GM21447 (cell line): Measurements from ENCODE around the gene STPG1.

ENCODE experiments used
- ATAC-seq: cut with Tn5 transposase; IDR thresholded peaks from one replicate; pipeline ENCODE4 v1.9.1; 2021; ENCODE audit not compliant: unreplicated experiment

Gene STPG1

DNA sequence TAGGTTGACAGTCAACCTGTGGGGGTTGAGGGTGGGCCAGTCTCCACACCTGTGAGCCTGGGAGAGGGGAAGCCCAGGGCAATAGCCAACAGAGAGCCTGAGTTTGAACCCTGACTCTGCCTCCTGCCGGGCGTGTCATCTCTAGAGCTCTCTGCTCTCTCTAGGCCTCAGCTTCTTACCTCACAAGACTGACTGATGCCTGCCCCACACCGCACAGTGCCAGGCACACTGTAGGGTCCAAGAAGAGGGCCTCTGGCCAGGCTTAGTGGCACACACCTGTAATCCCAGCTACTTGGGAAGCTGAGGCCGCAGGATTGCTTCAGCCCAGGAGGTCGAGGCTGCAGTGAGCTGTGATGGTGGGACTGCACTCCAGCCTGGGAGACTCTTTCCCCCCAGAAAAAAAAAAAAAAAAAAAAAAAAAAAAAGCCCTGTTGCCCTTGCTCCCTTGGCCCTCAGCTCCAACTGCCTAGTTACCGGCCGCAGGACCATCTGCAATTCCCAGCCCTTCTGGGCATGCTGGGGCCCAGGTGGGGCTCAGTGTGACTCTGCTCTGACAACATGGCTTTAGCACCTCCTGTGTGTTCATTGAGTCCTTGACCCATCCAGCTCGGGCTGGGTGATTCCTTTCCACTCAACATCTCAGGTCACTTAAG, 69.4 kb downstream of the STPG1 start:
- no peak for ATAC-seq

DNA sequence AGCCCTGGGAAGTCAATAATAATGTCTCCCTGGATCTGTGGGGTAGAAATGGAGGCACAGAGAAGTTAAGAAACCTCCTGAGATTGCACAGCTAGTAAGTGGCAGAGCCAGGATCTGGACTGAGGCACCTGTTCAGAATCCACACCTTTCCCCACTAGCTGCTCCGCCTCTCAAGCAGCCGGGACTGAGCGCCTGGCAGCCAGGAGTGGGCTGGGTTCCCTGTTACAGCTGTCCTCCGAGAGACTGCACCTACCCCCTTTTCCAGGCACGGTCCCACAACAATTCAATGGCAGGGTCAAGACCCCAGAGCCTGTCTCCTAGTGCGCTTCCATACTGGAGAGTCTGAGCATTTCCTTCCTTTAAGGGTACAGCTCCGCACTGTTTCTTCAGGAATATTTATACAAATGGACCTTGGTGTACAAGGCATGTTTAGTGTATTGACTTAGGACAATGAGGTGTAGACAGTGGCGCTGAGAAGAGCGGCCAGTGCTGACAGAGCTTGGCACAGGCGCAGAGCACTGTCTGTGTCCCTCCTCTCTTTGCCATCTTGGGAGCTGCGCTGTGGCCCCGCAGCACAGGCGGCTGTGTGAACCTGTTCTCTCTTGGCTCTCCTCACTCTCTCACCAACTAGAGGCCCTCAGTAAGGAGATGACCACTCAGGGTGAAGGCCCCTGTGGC, 70.0 kb downstream of the STPG1 start:
- no peak for ATAC-seq

DNA sequence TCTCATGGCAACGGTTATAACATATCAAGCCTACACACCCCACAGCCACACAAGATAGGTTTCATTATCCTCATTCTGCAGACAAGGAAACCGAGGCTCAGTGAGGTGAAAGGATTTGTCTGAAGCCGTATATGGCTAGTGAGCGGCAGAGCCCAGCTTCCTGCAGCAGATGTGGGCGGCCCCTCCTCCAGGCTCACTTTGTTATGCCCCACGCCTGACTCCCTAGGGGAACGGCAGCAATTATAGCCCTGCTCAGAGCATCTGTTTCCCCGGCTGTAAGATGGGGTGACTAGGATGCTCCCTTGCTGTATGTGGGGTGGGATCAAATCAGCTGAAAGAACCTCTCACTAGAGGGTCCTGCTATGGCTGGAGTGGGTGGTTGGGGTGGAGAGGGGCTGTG, 72.3 kb downstream of the STPG1 start:
- no peak for ATAC-seq

DNA sequence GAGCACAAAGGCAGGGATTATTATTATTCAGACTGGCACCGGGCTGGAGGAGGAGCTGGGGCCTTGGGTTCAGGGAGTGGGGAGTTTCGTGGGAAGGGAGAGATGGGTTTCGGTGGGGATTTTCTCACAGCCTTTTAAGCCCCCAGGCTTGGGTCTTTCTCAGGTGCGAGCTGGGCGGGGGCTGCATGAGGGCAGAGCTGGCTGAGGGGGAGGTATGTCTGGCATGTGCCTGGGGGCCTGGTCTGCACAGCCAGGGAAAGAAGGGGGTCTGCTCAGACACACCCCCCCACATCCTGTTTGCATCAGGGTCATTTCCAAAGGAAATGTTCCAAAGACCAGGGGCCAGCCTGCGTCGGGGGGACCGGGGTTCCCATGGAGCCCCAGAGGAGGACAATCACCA, 72.8 kb downstream of the STPG1 start:
- ATAC-seq, result no peak

DNA sequence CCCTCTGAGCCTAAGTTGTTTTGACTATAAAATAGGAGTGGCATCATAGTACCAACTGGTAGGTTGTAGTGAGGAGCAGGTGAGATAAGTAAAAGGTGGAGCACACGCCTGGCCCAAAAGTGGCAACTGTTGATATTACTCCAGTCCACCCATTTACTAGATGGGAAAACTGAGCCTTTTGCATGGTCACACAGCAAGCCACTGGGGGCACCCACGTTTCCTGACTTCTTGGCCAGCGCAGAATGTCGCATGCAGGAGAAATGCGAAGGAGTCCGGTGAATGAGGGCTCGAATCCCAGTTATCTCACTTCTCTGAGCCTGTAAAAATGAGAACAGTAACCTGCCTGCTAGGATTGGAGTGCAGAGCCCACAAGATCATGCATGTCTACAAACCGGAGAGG, 73.6 kb downstream of the STPG1 start:
- ATAC-seq, result no peak

DNA sequence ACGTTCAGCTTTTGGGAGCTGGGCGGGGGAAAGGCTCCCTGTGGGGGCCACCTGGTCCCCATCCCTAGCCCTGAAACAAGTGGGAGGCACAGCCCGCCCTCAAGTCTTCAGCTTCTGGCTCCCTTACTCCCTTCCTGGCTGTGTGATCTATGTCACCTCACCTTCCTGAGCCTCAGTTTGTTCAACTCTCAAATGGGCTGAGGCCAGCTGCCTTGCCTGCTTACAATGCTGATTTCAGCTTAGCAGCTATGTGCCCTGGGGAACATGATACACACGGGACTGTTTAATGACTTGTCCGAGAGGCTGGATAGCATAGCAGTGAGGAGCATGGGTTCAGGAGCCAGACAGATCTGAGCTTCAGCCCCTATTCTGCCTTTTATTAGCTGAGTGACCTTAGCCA, 75.1 kb downstream of the STPG1 start:
- no peak for ATAC-seq

DNA sequence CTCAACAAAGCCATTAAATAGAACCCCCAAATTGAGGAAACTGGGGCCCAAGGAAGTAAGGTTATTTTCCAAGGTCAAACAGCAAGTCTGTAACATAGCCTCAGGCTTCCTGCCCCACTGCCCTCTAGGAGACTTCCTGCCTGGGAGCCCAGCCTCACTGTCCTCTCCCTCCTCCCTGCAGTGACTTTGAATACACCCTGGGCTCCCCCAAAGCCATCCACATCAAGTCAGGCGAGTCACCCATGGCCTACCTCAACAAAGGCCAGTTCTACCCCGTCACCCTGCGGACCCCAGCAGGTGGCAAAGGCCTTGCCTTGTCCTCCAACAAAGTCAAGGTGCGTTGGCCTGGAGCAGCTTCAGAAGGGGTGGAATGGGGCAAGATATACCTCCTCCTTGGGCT, 76.1 kb downstream of the STPG1 start:
- ATAC-seq, result no peak

DNA sequence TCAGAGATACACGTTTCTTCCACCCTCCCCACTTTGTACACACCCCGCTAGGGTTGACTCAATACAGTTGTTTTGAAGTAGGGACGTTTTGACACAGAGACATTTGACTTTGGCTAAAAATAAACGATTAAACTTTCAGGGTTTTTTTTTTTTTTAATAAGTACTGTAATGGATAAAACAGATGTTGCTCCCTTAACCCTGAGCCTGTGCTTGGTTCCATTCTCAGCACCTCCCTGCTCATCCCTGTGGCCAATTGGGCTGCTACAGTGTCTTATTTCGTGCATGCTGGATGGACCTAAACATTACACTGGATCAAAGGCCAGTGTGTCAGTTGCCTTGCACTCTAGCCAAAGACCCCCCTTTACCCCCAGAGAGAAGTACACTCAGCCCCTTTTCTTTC, 77.5 kb downstream of the STPG1 start:
- ATAC-seq, result no peak

DNA sequence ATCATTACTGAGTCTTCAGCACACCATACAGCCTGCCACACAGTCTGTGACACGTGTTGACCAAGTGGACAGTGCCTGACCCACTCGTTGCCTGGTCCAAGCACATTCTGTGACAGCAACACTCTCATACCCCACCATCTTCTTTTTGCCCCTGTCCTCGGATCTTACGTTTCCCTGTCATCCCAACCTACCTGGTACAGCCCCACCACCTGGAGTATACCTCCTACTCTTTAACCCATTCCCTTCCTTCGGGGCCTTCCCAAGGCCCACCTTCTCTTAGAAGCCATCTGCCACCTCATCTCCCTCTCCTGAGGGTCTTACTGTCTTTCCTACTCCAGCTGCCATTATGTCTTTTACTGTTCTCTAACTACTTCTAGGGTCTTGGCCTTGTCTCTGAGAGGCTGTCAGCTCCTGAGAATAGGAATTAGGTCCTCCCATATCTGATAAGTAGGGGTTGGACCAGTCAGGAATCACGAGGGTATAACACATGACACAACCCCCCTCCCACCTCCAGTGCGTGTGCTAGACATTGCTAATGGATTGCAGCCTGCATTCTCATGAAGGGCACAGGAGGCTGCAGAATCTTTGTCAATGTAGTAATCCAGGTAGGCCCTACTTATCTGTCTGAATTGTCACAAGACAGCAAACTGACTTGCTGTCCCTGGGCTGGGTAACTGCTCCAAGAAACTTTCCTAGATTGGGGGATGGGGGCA, 81.5 kb downstream of the STPG1 start:
- no peak for ATAC-seq

DNA sequence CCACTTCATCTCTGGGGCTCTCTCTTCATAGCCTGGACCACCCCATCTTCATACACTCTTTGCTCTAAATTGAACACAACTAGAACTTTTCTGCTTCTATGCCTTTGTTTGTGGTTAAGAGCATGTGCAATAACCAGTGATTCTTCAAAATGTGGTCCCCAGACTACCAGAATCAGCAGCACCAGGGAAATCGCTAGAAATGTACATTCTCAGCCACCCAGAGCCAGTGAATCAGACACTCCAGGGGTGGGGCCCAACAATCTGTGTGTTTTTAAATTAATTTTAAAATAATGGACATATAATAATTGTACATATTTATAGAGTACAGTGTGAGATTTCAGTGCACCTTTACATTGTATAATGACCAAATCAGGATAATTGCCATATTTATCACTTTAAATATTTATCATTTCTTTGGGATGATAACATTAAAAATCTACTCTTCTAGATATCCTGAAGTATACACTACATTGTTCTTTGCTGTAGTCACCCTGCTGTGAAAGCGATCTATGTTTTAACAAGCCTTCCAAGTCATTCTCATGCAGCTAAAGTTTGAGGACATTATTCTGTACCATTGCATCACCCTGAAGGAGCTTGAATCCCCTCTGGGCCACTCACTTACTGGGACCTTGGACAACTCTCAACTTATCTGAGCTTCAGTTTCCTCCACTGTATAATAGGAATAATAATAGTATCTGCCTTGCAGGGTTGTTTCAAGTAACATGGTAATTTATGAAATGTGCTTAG, 83.6 kb downstream of the STPG1 start:
- no peak for ATAC-seq

DNA sequence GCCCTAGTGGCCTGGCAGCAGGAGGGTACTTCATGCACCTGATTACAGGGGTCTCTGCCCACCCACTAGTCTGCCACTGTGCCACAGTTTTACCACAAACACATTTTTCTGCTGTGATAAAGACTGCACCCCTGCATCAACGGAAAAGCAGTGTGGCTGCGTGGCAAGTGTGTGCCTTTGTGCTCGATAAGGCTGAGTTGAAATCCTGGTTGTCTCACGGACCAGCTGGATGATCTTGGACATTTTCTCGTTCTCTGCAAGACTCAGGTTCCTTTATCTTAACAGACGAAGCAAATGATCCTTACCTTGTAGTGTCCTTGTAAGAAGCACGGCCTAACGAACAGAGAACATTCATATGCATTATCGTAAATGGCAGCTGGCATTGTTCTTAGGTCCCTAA, 84.3 kb downstream of the STPG1 start:
- no peak for ATAC-seq

DNA sequence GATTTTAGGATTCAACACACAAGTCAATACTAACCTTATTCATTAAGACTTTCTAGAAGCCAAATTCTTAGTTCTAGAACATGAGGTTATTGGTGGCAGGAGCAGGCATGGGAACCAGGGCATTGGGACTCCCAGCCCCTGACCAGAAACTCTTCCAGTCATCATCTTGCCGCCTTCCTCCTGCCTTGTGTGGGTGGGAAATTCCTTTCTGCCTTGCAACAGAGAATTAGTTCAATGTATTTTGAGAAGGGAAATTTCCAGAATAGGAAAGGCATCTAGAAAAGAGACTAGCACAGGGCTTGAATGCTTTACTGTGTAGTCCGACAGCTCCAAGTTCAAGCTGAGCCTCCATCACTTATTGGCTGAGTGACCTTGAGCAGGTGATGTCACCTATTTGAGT, 85.7 kb downstream of the STPG1 start:
- ATAC-seq, result no peak

DNA sequence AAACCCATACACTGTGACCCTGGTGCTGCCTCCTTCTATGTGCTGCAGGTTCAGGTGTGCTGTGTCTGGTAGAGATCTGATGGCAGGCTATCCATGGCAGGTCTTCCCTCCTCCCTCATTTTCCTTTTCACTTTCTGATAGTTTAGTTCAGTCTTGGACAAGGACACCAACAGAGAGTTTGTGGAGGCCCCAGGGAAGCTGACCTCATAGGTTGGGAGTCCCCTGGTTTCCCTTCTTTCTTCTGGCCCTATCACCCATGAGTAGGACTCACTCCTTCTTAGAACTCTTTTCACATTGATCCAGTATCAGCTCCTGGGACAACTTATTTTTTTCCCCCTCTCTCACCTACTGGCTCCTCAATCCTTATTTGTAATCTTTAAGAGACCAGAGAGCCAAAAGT, 86.1 kb downstream of the STPG1 start:
- ATAC-seq, result no peak

DNA sequence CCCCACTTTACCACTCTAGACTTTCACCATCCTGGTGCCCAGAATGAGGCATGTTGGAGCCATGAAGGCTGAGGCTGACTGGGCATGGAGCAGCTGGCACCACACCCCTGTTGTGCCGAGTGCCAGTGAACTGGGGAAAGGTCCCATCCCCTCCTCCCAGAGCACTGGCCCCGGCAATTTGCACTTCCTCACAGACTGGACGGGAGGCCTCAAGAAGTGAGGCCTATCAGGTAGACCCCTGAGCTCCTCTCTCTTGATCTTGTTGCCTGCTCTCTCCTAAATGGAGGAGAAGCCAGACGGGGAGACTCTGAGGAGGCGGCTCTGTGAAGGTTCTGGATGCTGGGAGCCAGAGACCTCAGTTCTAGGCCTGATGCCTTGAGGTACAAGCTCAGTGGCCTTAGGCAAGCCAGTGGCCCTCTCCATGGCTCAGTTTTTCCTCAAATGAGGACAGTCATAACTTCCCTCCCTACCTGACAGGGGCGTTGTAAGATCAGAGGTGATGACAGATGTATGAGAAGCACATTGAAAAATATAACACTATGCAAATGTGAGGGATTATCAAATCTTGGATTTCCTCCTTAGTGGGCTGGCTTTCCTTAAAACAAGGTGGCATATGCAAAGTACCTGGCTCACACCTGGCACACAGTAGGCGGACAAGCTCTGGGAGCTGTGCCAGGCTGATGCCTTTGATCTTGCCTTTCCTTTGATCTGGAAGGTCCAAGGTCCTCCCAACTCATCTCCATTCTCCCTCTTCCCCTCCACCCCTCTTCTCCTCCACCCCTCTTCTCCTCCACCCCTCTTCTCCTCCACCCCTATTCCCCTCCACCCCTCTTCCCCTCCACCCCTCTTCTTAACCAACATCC, 87.8 kb downstream of the STPG1 start:
- no peak for ATAC-seq

DNA sequence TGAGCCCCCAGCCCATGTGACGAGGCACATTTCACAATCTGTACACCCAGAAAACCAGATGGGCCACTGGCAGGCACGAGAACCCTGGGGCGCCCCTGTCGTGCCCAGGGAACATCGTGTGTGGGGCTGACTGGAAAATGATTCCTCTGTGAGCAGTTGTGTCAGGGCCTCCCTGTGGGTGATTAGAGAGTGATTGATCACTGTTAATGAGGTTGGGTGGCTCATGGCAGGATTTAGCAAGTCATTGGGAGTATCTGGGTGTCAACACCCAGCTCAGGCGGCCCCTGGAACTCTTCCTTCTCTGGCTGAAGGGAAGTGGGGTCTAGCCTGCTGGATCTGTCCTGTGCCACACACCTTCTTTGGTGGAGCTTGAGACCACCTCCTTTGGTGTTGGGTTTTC, 88.7 kb downstream of the STPG1 start:
- no peak for ATAC-seq

DNA sequence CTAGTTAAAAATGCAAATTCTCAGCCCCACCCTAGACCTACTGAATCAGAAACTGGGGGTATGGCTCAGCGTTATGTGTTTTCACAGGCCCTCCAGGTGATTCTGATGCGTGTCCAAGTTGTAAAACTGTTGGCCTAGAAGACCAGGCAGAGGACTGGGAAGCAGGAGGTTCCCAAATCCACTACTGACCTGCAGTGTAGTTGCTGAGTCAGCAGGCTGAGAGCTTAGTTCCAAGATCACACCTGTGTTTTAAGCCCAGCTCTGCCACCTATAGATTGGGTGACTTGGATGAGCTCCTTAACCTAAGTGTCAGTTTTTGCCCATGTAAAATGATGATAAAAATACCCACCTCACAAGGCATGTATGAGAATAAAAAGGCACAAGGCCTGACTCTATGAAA, 90.3 kb downstream of the STPG1 start:
- no peak for ATAC-seq

DNA sequence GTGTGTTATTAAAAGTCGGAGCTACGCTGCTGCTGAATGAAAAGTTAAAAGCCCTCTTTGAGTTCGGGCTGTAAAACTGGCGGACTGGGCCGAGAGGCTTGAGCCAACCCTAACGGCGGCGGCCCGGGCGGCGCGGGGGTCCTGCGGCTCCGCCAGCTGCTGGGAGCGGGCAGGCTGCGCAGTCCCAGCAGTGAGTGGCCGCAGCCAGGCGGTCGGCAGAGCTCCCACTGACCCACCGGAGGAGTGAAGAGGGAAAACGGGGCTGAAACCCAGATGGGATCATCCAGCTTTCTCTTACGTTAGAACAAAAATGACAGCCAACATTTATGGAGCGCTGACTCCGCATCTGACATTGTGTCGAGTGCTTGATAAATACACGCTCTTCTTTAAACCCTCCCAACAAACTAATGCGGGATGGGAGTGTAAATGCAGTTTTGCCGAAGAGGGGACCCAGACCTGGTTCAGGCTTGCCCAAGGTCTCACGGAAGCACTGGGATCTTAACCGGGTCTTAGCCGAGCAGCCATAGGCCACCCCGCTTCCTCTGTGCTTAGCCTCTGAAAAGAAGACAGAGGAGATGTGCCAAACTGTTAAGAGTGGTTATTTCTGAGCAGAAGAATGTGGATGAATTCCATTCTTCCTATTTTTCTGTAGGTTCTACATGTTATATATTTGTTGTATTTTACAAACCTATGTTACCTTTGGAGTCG, 91.0 kb downstream of the STPG1 start:
- no peak for ATAC-seq

DNA sequence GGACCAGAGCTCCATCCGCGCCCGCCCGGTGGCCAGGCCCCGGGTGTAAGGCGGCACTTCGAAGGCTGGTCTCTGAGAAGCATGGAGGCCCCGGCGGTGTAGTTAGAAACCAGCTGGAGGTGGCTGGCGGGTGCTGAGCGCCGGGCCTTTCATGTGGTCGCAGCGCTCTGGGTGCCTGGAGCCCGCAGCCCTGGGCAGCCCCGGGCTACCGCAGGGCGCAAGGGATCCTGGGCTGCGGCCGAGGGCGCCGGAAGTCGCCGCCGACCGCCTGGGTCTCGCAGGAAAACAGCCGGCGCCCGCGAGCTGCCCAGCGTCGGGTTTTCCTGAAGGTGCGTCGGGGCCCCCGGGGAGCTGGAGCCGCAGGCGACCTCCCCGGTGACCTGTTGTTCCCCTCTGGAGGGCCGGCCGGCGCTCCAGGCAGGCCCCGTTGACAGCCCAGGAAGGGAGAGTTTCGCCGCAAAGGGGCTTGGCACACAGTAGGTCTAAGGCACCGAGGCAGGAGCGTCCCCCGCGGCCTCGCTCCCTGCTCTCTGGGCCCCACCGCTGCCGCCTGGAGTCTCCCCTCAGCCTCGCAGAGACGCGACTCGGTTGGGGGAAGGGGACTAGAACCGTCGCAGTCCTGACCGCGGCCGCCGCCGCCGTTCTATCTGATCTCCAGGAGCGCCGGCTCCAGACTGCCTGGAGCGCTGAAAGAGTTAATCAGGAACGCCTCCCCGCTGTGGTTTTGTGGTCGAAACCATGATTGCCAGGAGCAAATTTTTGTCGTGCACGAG, 91.7 kb downstream of the STPG1 start:
- ATAC-seq, result no peak

DNA sequence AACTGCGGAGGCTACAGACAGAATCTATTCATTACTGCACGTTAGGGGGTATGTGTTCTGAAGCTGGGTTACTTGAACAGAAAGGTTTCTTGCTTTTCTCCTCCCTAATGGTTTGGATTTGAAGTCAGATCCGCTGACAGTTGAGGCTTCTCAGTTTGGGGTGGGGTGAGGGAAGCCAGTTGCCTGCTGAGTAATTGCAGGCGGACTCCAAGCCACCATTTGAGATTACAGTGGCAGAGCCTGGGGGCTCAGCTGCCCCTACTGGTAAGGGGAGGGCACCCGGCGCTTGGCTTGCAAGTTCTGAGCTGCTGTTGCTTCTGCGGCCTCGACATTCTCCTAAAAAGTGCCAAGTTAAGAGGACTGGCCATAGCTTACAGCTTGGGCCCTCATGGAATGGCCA, 92.5 kb downstream of the STPG1 start:
- ATAC-seq, result no peak
